Hepatocyte (in vitro differentiated cells): Measurements from ENCODE around the gene PKNOX2. TPM values are rescaled to one million over a fixed set of nuclear protein-coding genes. Genes with fewer than 3 reads are reported as not detected.

Source experiments
- DNase-seq: peaks from one replicate; pipeline ENCODE4 v3.0.0-alpha.2; 2016; ENCODE audit warnings: low spot score
- H2AFZ ChIP-seq: fragments of 200-600 bp; sonication (generic); 2 replicates; pipeline ENCODE4 v1.6.0; 2016; ENCODE audit warnings: antibody characterized with exemption, mild to moderate bottlenecking
- H3K27ac ChIP-seq: fragments of 200-600 bp; sonication (generic); 2 replicates; pipeline ENCODE4 v1.5.1; 2016; ENCODE audit warnings: mild to moderate bottlenecking
- H3K27me3 ChIP-seq: fragments of 200-600 bp; sonication (generic); 2 replicates; pipeline ENCODE4 v1.6.1; 2016
- H3K36me3 ChIP-seq: fragments of 200-600 bp; sonication (generic); replicated peaks from 2 replicates; pipeline ENCODE4 v1.5.1; 2016; ENCODE audit warnings: low read depth; ENCODE audit not compliant: insufficient read depth
- H3K4me1 ChIP-seq: fragments of 200-600 bp; sonication (generic); 2 replicates; pipeline ENCODE4 v1.5.1; 2016; ENCODE audit warnings: mild to moderate bottlenecking, moderate library complexity; ENCODE audit not compliant: insufficient read depth
- H3K4me2 ChIP-seq: fragments of 200-600 bp; sonication (generic); 2 replicates; pipeline ENCODE4 v1.6.0; 2016
- H3K4me3 ChIP-seq: fragments of 200-600 bp; sonication (generic); 2 replicates; pipeline ENCODE4 v1.5.1; 2016; ENCODE audit warnings: mild to moderate bottlenecking
- H3K79me2 ChIP-seq: fragments of 200-600 bp; sonication (generic); 2 replicates; pipeline ENCODE4 v1.6.0; 2017; ENCODE audit warnings: mild to moderate bottlenecking
- H3K9me2 ChIP-seq: fragments of 200-600 bp; sonication (generic); replicated peaks from 2 replicates; pipeline ENCODE4 v1.6.0; 2017; ENCODE audit warnings: mild to moderate bottlenecking; ENCODE audit not compliant: insufficient read depth
- H3K9me3 ChIP-seq: fragments of 200-600 bp; sonication (generic); 2 replicates; pipeline ENCODE4 v1.5.1; 2016; ENCODE audit warnings: low read depth, mild to moderate bottlenecking
- H4K20me1 ChIP-seq: fragments of 200-600 bp; sonication (generic); 2 replicates; pipeline ENCODE4 v1.6.0; 2016; ENCODE audit warnings: mild to moderate bottlenecking; ENCODE audit not compliant: insufficient read depth, poor library complexity, severe bottlenecking
- CTCF ChIP-seq: fragments of 200-600 bp; sonication (generic); IDR thresholded peaks from 2 replicates; pipeline ENCODE4 v1.5.1; 2016; ENCODE audit warnings: antibody characterized with exemption, mild to moderate bottlenecking; ENCODE audit not compliant: poor library complexity
- EZH2 ChIP-seq: fragments of 200-600 bp; sonication (generic); IDR thresholded peaks from 2 replicates; pipeline ENCODE4 v1.6.1; 2016; ENCODE audit warnings: antibody characterized with exemption, mild to moderate bottlenecking, borderline replicate concordance
- EZH2phosphoT487 ChIP-seq: fragments of 200-600 bp; sonication (generic); IDR thresholded peaks from one replicate; pipeline ENCODE4 v1.6.1; 2018; ENCODE audit warnings: antibody characterized with exemption, mild to moderate bottlenecking, low read depth, moderate library complexity; ENCODE audit not compliant: unreplicated experiment, severe bottlenecking
- WGBS: methylation state at CpG from one replicate; pipeline ENCODE4 v1.1.6; 2016; ENCODE audit warnings: low lambda C conversion rate; ENCODE audit errors: missing lambda C conversion rate; 5-methylcytosine and 5-hydroxymethylcytosine counted together
- polyA plus RNA-seq: library from polyadenylated mRNA; unstranded; fragments of >200 nt; fragmentation: Nextera tagmentation; extraction: Ambion mirVana; gene quantifications from 2 replicates; pipeline ENCODE4 v1.2.1, GENCODE V29; 2016
- total RNA-seq: library from RNA; depleted of rRNA; stranded (reverse); fragments of >200 nt; gene quantifications from 2 replicates; pipeline ENCODE4 v1.2.3, GENCODE V29; 2014

Gene PKNOX2
- total and polyA plus RNA-seq, 2 experiments from 2014 or later, result 3.0 to 3.1 TPM

- Histone ChIP-seq H3K27me3 (no peaks in the 10 kb centered on the region), H3K79me2 (no peaks in the 10 kb centered on the region), H3K9me3 (no peaks in the 10 kb centered on the region), H3K4me1 (peaks cover 2% of the 10 kb centered on the region), H3K4me2 (no peak overlapping the region), H2AFZ (no peak overlapping the region), H3K36me3 (no peaks in the 10 kb centered on the region), H3K9me2 (no peaks in the 10 kb centered on the region), H3K27ac (no peak overlapping the region), H4K20me1 (no peaks in the 10 kb centered on the region), H3K4me3 (no peak overlapping the region)
- peak; percentile 67 for DNase-seq
- peak; percentile 82 for TF ChIP-seq CTCF
- TF ChIP-seq EZH2, result no peak
- no peak for TF ChIP-seq EZH2phosphoT487
- WGBS, result 28% methylated on average over 9 of the region's 9 CpGs
Measured at GRCh38 chr11:125348674-125349309, 184.2 kb downstream of the PKNOX2 start.

- no peaks in the 10 kb centered on the region for H3K4me1 ChIP-seq
- H3K79me2 ChIP-seq, result no peaks in the 10 kb centered on the region
- no peaks in the 10 kb centered on the region for H3K9me2 ChIP-seq
- no peak overlapping the region for H3K27ac ChIP-seq
- H3K9me3 ChIP-seq, result no peaks in the 10 kb centered on the region
- TF ChIP-seq CTCF, result no peak
- TF ChIP-seq EZH2phosphoT487, result no peak
- TF ChIP-seq EZH2, result no peak
- no peak for DNase-seq
- H3K4me2 ChIP-seq, result no peak overlapping the region
- H4K20me1 ChIP-seq, result no peaks in the 10 kb centered on the region
- no peaks in the 10 kb centered on the region for H3K27me3 ChIP-seq
- WGBS, result 92% methylated on average over 20 of the region's 21 CpGs
- no peaks in the 10 kb centered on the region for H3K36me3 ChIP-seq
- H2AFZ ChIP-seq, result no peak overlapping the region
- H3K4me3 ChIP-seq, result no peak overlapping the region
Measured at GRCh38 chr11:125350206-125351032, 185.9 kb downstream of the PKNOX2 start.

- H3K9me3 ChIP-seq, result no peaks in the 10 kb centered on the region
- no peaks in the 10 kb centered on the region for H3K9me2 ChIP-seq
- DNase-seq, result no peak
- H4K20me1 ChIP-seq, result no peaks in the 10 kb centered on the region
- no peak overlapping the region for H2AFZ ChIP-seq
- H3K36me3 ChIP-seq, result no peaks in the 10 kb centered on the region
- no peak overlapping the region for H3K4me2 ChIP-seq
- TF ChIP-seq CTCF, result no peak
- TF ChIP-seq EZH2, result no peak
- TF ChIP-seq EZH2phosphoT487, result no peak
- H3K79me2 ChIP-seq, result no peaks in the 10 kb centered on the region
- H3K4me1 ChIP-seq, result no peaks in the 10 kb centered on the region
- no peak overlapping the region for H3K4me3 ChIP-seq
- WGBS, result 86% methylated on average over 30 of the region's 32 CpGs
- no peaks in the 10 kb centered on the region for H3K27me3 ChIP-seq
- no peak overlapping the region for H3K27ac ChIP-seq
Measured at GRCh38 chr11:125351033-125351867, 186.7 kb downstream of the PKNOX2 start.
